IMR-90 (cell line): ENCODE measurements around the gene TRIO. TPM values are rescaled to one million over a fixed set of nuclear protein-coding genes. Genes with fewer than 3 reads are reported as not detected.

Experiments used
- ATAC-seq: fragments of 200-7000 bp; cut with Tn5 transposase; 2 replicates; pipeline ENCODE4 v1.9.1; 2020; ENCODE audit warnings: low read depth, mild to moderate bottlenecking, moderate library complexity
- BruUV-seq: library from RNA; stranded (reverse); fragments of 400-500 nt; replicated peaks from 2 replicates; lab custom pipeline; 2021; lab: Mats Ljungman, UMichigan
- CTCF ChIA-PET: fragments of 300-600 bp; formaldehyde crosslinking; extraction: SDS; loops from one replicate; lab custom pipeline; 2021; ENCODE audit warnings: antibody characterized with exemption; lab: Yijun Ruan, JAX
- POLR2A ChIA-PET: fragments of 300-600 bp; sonication (Branson Sonifier 250); formaldehyde crosslinking; loops from one replicate; lab custom pipeline; 2022; ENCODE audit warnings: antibody characterized with exemption; ENCODE audit not compliant: unreplicated experiment; lab: Charles Lee
- DNase-seq: peaks from one replicate; pipeline ENCODE4 v3.0.0; 2013
- H2AFZ ChIP-seq: replicated peaks from 2 replicates; pipeline ENCODE3; 2013; ENCODE audit warnings: low read length, mild to moderate bottlenecking; ENCODE audit not compliant: poor library complexity
- H2AK5ac ChIP-seq: 2 replicates; pipeline ENCODE4 v1.6.1; 2013; ENCODE audit warnings: low read depth, low read length, inconsistent platforms
- H2AK9ac ChIP-seq: replicated peaks from 2 replicates; pipeline ENCODE3; 2013; ENCODE audit warnings: mild to moderate bottlenecking, low read depth, low read length, moderate library complexity; ENCODE audit not compliant: poor library complexity
- H2BK120ac ChIP-seq: 2 replicates; pipeline ENCODE4 v1.6.1; 2013; ENCODE audit warnings: low read depth, low read length, inconsistent platforms
- H2BK15ac ChIP-seq: 3 replicates; pipeline ENCODE4 v1.6.1; 2013; ENCODE audit warnings: low read depth, low read length, inconsistent platforms
- H2BK20ac ChIP-seq: 2 replicates; pipeline ENCODE4 v1.6.1; 2013; ENCODE audit warnings: low read depth, mild to moderate bottlenecking, inconsistent platforms, low read length, moderate library complexity
- H2BK5ac ChIP-seq: 2 replicates; pipeline ENCODE4 v1.6.1; 2013; ENCODE audit warnings: mild to moderate bottlenecking, low read depth, low read length, inconsistent platforms; ENCODE audit not compliant: poor library complexity, severe bottlenecking
- H3K14ac ChIP-seq: replicated peaks from 2 replicates; pipeline ENCODE4 v1.6.1; 2013; ENCODE audit warnings: low read depth, low read length, inconsistent platforms
- H3K18ac ChIP-seq: 2 replicates; pipeline ENCODE4 v1.6.1; 2013; ENCODE audit warnings: low read depth, low read length, control low read depth
- H3K23ac ChIP-seq: 2 replicates; pipeline ENCODE4 v1.6.1; 2013; ENCODE audit warnings: low read depth, low read length, inconsistent platforms
- H3K27ac ChIP-seq: 2 replicates; pipeline ENCODE4 v1.5.1; 2013; ENCODE audit warnings: mild to moderate bottlenecking, control low read depth, low read length; ENCODE audit not compliant: insufficient read depth
- H3K27me3 ChIP-seq: 2 replicates; pipeline ENCODE4 v1.6.1; 2013; ENCODE audit warnings: low read length; ENCODE audit not compliant: control insufficient read depth, insufficient read depth
- H3K36me3 ChIP-seq: 2 replicates; pipeline ENCODE4 v1.6.1; 2013; ENCODE audit warnings: low read length, mixed read lengths; ENCODE audit not compliant: control insufficient read depth, insufficient read depth
- H3K4ac ChIP-seq: 2 replicates; pipeline ENCODE4 v1.6.1; 2013; ENCODE audit warnings: low read depth, low read length, inconsistent platforms
- H3K4me1 ChIP-seq: 2 replicates; pipeline ENCODE4 v1.6.1; 2013; ENCODE audit warnings: low read length, mixed read lengths; ENCODE audit not compliant: control insufficient read depth, insufficient read depth
- H3K4me2 ChIP-seq: 2 replicates; pipeline ENCODE4 v1.6.1; 2013; ENCODE audit warnings: low read depth, mild to moderate bottlenecking, control low read depth, low read length, moderate library complexity
- H3K4me3 ChIP-seq: 2 replicates; pipeline ENCODE4 v1.5.1; 2013; ENCODE audit warnings: low read depth, mild to moderate bottlenecking, control low read depth, low read length, moderate library complexity; ENCODE audit not compliant: insufficient read depth
- H3K56ac ChIP-seq: 2 replicates; pipeline ENCODE4 v1.6.1; 2013; ENCODE audit warnings: low read length, inconsistent platforms; ENCODE audit not compliant: insufficient read depth; ENCODE audit errors: extremely low read depth
- H3K79me1 ChIP-seq, 2 experiments: 2 replicates each; pipeline ENCODE4 v1.6.1; 2013; ENCODE audit warnings: low read length in 2 of 2, inconsistent platforms in 1 of 2, low read depth in 1 of 2
- H3K9ac ChIP-seq: 2 replicates; pipeline ENCODE4 v1.6.1; 2013; ENCODE audit warnings: low read depth, low read length, control low read depth
- H3K9me1 ChIP-seq: 2 replicates; pipeline ENCODE4 v1.6.1; 2013; ENCODE audit warnings: low read length, inconsistent platforms; ENCODE audit not compliant: insufficient read depth
- H3K9me3 ChIP-seq: 2 replicates; pipeline ENCODE4 v1.6.1; 2013; ENCODE audit warnings: low read length; ENCODE audit not compliant: control insufficient read depth, insufficient read depth
- H4K20me1 ChIP-seq: 2 replicates; pipeline ENCODE4 v1.6.1; 2013; ENCODE audit warnings: low read length, inconsistent platforms; ENCODE audit not compliant: insufficient read depth
- H4K5ac ChIP-seq: 2 replicates; pipeline ENCODE4 v1.6.1; 2013; ENCODE audit warnings: mild to moderate bottlenecking, low read depth, low read length, control low read depth
- H4K8ac ChIP-seq, 2 experiments: 2 replicates each; pipeline ENCODE4 v1.6.1; 2013; ENCODE audit warnings: low read depth in 2 of 2, low read length in 2 of 2, control low read depth in 1 of 2, inconsistent platforms in 1 of 2
- H4K91ac ChIP-seq: 2 replicates; pipeline ENCODE4 v1.6.1; 2013; ENCODE audit warnings: low read depth, low read length, inconsistent platforms; ENCODE audit not compliant: insufficient read depth
- BHLHE40 ChIP-seq: fragments of 150-350 bp; IDR thresholded peaks from 2 replicates; pipeline ENCODE4 v1.6.1; 2016; ENCODE audit warnings: mild to moderate bottlenecking, low read depth, low read length
- CEBPB ChIP-seq: IDR thresholded peaks from 2 replicates; pipeline ENCODE4 v1.6.1; 2012; ENCODE audit warnings: low read depth, low read length, improper control_type of control experiment
- CHD1 ChIP-seq: IDR thresholded peaks from 2 replicates; pipeline ENCODE4 v1.6.1; 2012; ENCODE audit warnings: low read depth, low read length, improper control_type of control experiment
- FOS ChIP-seq: fragments of 150-350 bp; IDR thresholded peaks from 2 replicates; pipeline ENCODE4 v1.6.1; 2016; ENCODE audit warnings: low read depth, low read length
- RCOR1 ChIP-seq: IDR thresholded peaks from 2 replicates; pipeline ENCODE4 v1.6.1; 2012; ENCODE audit warnings: mild to moderate bottlenecking, low read length, improper control_type of control experiment; ENCODE audit not compliant: insufficient replicate concordance
- WGBS, 2 experiments: methylation state at CpG; one replicate each; pipeline versions ENCODE4 v1.1.5 to v1.1.7; 2013; ENCODE audit warnings: missing lambda C conversion rate in 2 of 2; ENCODE audit not compliant: insufficient read length in 1 of 2; ENCODE audit errors: extremely low coverage in 2 of 2; 5-methylcytosine and 5-hydroxymethylcytosine counted together
- dilution Hi-C: fragments of 300-500 bp; cut with HindIII; formaldehyde crosslinking; loops from one replicate; pipeline ENCODE4 v1.14.3; 2018; ENCODE audit warnings: low sequenced_read_pairs; ENCODE audit not compliant: unreplicated experiment
- in situ Hi-C: fragments of 300-500 bp; cut with MboI; formaldehyde crosslinking; loops from 3 replicates; pipeline ENCODE4 v1.14.3; 2019; ENCODE audit warnings: low sequenced_read_pairs, inconsistent platforms, mixed read lengths
- intact Hi-C: fragments of 100-400 bp; cut with micrococcal nuclease; formaldehyde crosslinking; loops from 2 replicates; pipeline ENCODE4 v1.10.0; 2022
- polyA plus RNA-seq, 3 experiments: library from polyadenylated mRNA; depleted of rRNA; stranded (reverse); fragments of >200 nt; gene quantifications; 2 replicates each; pipeline ENCODE4 v1.2.3, GENCODE V29; 2012; ENCODE audit warnings: low replicate concordance in 1 of 3
- total RNA-seq: library from RNA; depleted of rRNA; stranded (reverse); fragments of >200 nt; gene quantifications from 2 replicates; pipeline ENCODE4 v1.2.3, GENCODE V29; 2012
- TF ChIP-seq, protein P1 (sequence below): conservative IDR thresholded peaks from 2 replicates; pipeline ENCODE4 v1.5.1; 2012; ENCODE audit warnings: mild to moderate bottlenecking, low read depth, low read length, improper control_type of control experiment

TRIO gene
- total and polyA plus RNA-seq, 2 of the 4 experiments (the other 2 are of a cell fraction), result 206 to 522 TPM

DNA sequence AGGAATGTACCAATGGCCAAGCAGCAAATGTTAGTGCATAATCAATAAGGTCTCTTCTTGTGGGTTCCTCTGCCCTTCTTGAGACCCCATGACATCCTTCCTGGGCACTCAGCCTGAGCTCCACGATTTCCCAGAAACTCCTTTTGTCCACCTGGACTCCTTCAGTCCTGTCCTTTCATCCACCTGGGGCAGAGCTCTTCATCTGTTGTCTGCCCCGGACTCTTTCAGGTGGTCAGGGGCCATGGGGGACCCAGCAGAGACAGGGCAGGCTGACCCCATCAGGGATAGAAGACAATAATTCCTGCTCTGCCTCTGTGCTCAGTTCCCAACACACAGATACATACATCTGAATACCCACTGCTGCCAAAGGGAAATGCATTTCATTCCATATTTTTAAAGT lies 379.6 kb downstream of the TRIO start:
- Histone ChIP-seq H2AFZ (no peak overlapping the region), H3K4me1 (no peaks in the 10 kb centered on the region), H3K18ac (no peak overlapping the region), H3K9ac (no peak overlapping the region), H2BK5ac (no peak overlapping the region), H3K36me3 (no peaks in the 10 kb centered on the region), H3K23ac (no peak overlapping the region), H4K5ac (no peak overlapping the region), H3K27me3 (no peaks in the 10 kb centered on the region; the same call in none of the 2 replicates), H2BK20ac (no peak overlapping the region), H2BK120ac (no peak overlapping the region), H3K79me1 (no peaks in the 10 kb centered on the region), H3K27ac (no peak overlapping the region), H2AK5ac (no peak overlapping the region), H4K20me1 (no peaks in the 10 kb centered on the region), H3K4ac (no peak overlapping the region), H4K91ac (no peak overlapping the region), H3K9me3 (peaks cover 2% of the 10 kb centered on the region; the same call in 1 of the 2 replicates), H3K56ac (no peak overlapping the region), H3K4me2 (no peak overlapping the region), H2AK9ac (no peak overlapping the region), H3K9me1 (no peaks in the 10 kb centered on the region), H3K14ac (no peak overlapping the region), H4K8ac (no peak overlapping the region), H2BK15ac (no peak overlapping the region), H3K4me3 (no peak overlapping the region)
- DNase-seq (no peak), ATAC-seq (no peak)
- POLR2A ChIA-PET, result no interaction called here
- no CpG with 5 or more reads among the region's 2 CpGs for WGBS, 2 experiments
- TF ChIP-seq FOS (no peak), RCOR1 (no peak), CHD1 (no peak), CEBPB (no peak), BHLHE40 (no peak)
- TF ChIP-seq, protein P1, sequence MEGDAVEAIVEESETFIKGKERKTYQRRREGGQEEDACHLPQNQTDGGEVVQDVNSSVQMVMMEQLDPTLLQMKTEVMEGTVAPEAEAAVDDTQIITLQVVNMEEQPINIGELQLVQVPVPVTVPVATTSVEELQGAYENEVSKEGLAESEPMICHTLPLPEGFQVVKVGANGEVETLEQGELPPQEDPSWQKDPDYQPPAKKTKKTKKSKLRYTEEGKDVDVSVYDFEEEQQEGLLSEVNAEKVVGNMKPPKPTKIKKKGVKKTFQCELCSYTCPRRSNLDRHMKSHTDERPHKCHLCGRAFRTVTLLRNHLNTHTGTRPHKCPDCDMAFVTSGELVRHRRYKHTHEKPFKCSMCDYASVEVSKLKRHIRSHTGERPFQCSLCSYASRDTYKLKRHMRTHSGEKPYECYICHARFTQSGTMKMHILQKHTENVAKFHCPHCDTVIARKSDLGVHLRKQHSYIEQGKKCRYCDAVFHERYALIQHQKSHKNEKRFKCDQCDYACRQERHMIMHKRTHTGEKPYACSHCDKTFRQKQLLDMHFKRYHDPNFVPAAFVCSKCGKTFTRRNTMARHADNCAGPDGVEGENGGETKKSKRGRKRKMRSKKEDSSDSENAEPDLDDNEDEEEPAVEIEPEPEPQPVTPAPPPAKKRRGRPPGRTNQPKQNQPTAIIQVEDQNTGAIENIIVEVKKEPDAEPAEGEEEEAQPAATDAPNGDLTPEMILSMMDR, result no peak
- CTCF ChIA-PET, result no interaction called here
- BruUV-seq, result no TSS peak
- dilution Hi-C loops (no loop called here), intact Hi-C loops (no loop called here), in situ Hi-C loops (no loop called here)
